MG63 (cell line): Measurements from ENCODE around the gene ENTPD5. TPM values are rescaled to one million over a fixed set of nuclear protein-coding genes. Genes with fewer than 3 reads are reported as not detected.

Source experiments
- DNase-seq: peaks from one replicate; pipeline ENCODE4 v3.0.0-alpha.2; 2020
- H3K27me3 ChIP-seq: fragments of 250-450 bp; sonication (Bioruptor Pico); 2 replicates; pipeline ENCODE4 v1.5.1; 2020; ENCODE audit warnings: mild to moderate bottlenecking, moderate library complexity
- H3K36me3 ChIP-seq: fragments of 250-450 bp; sonication (Bioruptor Pico); 2 replicates; pipeline ENCODE4 v1.5.1; 2020; ENCODE audit warnings: mild to moderate bottlenecking, moderate library complexity
- H3K4me3 ChIP-seq: fragments of 250-450 bp; sonication (Bioruptor Pico); 2 replicates; pipeline ENCODE4 v1.5.1; 2020; ENCODE audit warnings: mild to moderate bottlenecking, moderate library complexity
- H3K9me3 ChIP-seq: fragments of 250-450 bp; sonication (Bioruptor Pico); 2 replicates; pipeline ENCODE4 v1.5.1; 2020; ENCODE audit warnings: mild to moderate bottlenecking, moderate library complexity
- total RNA-seq: library from RNA; depleted of rRNA; stranded (reverse); fragments of >200 nt; shearing (Covaris generic); gene quantifications from 2 replicates; pipeline ENCODE4 v1.2.3, GENCODE V29; 2014; ENCODE audit warnings: low replicate concordance; rRNA removed

Gene ENTPD5, protein sequence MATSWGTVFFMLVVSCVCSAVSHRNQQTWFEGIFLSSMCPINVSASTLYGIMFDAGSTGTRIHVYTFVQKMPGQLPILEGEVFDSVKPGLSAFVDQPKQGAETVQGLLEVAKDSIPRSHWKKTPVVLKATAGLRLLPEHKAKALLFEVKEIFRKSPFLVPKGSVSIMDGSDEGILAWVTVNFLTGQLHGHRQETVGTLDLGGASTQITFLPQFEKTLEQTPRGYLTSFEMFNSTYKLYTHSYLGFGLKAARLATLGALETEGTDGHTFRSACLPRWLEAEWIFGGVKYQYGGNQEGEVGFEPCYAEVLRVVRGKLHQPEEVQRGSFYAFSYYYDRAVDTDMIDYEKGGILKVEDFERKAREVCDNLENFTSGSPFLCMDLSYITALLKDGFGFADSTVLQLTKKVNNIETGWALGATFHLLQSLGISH
- total RNA-seq: 1.2 and 4.5 TPM in 2 replicates

DNA sequence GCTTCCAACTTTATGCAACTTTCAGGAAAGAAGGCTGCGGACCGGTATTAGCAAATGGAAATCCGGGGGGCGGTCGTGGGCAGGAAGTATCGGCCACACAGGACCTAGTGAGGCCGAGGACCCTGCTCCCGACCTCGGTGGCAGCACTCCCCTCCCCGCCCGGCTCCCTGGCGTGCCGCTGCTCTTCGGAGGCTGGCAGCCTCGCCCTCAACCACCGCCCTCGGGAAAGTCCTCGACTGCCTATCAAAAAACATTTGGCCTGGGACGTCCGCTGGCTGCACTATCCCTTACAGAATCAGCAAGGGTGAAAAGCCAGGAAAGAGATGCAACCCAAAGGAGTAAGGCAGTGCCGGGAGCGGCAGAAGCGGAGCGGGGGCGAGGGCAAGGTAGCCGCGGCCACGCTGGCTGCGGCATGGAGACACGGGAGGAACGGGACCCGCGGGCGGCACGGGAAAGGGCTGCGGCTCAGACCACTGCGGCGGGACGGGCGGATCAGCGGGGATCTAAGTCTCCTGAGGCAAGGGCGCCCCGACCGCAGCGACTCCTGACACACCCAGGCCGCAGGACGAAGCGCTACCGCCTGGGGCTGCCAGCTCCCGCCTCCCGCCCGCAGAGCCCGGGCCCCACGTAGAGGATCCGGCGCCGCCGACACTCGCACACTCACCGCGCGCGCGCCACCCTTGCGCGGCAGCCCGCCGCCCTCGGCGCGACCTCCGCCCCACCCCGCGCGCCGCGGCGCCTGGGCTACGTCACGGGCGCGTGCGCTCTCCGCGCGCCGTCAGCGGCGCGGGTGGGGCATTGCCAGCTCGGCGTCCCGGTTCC, at the start of gene ENTPD5, which contains the start of gene BBOF1:
Gene ENTPD5, minus strand, starts transcription at position 703 of the 822 bp plus-strand sequence. CDS start 31,186 bp downstream, outside the sequence.
Gene BBOF1, plus strand, starts transcription at position 764 of the 822 bp plus-strand sequence. CDS start 130 bp downstream, outside the sequence.
- Histone ChIP-seq H3K4me3 (peak within 1 kb of the TSS; percentile 86), H3K36me3 (no peaks in the 10 kb centered on the region), H3K27me3 (no peaks in the 10 kb centered on the region), H3K9me3 (no peaks in the 10 kb centered on the region)
- DNase-seq: peak; percentile 83

DNA sequence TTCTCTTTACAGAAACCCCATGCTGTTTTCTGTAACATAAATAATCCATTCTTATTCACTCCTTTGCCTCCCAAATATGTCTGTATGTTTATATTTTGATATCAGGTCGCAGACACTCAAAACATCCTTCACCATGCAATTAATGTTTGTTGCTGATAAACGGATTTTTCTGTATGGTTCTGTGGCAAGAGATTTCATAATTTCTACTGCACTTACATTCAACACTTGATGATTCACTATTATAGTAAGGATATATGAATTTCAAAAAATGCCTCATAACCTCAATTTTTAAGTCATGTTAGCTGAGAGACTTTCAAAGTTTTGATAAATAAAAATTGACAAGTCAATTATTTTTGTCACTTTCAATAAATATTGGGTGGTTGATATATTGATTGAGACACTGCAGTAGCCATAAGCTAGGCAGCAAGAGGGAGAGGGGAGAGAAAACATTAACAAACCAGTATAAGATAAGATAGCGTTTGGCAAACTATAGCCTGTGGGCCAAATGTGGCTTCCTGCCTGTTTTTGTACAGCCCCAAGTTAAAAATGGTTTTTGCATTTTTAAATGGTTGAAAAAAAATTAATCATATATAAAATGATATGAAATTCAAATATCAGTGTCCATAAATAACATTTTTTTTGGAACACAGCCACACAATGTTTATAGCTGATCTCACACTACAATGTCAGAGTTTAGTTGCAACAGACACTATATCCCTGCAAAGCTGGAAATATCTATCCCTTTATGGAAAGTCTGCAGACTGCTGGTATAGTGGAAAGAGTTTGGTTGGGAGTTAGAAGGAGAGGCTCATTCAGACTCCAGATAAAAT, 46.9 kb upstream of the ENTPD5 start:
- DNase-seq: no peak

DNA sequence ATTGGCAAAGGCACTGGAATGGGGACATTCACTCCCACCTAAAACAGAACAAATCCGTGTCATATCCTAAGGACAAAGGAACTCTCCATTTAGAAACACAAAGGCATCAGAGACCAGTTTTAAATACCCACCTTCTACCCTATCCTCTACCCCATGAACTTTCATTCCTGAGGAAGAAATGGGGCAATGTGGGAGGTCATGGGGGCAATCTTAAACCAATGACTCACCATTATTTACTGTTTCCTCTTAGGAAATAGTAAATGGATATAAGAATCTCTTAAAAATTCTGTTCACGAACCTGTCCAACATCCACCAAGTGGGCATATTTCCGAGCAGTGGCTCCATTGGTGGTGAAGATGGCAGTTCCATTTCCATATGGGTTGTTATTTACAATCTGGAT, 45.8 kb upstream of the ENTPD5 start:
- Histone ChIP-seq H3K9me3 (no peaks in the 10 kb centered on the region), H3K36me3 (no peaks in the 10 kb centered on the region), H3K4me3 (no peak overlapping the region), H3K27me3 (no peaks in the 10 kb centered on the region)
- no peak for DNase-seq

More for the DNA sequence above, 46.9 kb upstream of the ENTPD5 start:
- Histone ChIP-seq H3K27me3 (no peaks in the 10 kb centered on the region), H3K4me3 (no peak overlapping the region), H3K36me3 (no peaks in the 10 kb centered on the region), H3K9me3 (no peaks in the 10 kb centered on the region)

DNA sequence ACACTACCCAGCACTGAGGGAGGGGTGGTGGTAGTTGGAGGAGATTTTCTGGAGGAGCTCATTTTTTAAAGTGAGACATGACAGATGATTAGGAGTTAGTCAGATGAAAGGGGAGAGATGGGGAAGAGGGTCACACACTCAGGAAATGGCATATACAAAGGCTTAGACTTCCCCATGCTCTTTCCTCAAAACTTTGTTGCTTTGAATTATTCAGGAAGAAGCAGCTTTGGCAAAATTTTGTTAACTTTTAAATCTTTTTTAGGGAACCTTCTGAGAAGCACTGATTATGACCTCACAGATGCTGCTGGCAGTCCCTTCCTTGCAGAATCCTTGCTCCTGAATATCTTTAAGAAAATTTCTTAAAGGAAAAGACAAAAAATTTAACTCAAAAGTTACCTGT, 45.3 kb upstream of the ENTPD5 start:
- Histone ChIP-seq H3K9me3 (no peaks in the 10 kb centered on the region), H3K36me3 (no peaks in the 10 kb centered on the region), H3K4me3 (no peak overlapping the region), H3K27me3 (no peaks in the 10 kb centered on the region)
- DNase-seq: no peak

DNA sequence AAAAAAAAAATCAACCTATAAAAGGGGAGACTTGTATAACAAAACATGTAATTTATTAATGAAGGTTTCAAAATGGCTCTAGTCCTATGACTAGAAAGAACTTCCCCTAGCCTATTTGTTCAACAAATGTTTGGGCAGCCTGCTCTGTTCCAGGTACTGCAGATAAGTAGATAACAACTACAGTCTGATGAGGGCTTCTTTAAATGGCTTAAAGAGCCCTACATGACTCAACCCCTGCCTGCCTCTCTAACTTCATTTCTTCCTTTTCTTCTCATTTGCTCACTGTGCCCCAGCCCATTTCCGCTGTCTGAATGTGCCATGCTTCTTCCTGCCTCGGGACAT, 43.7 kb upstream of the ENTPD5 start:
- peak; percentile 47 for DNase-seq
- H3K4me3 ChIP-seq: no peak overlapping the region
- no peaks in the 10 kb centered on the region for H3K9me3 ChIP-seq
- H3K36me3 ChIP-seq: no peaks in the 10 kb centered on the region
- H3K27me3 ChIP-seq: no peaks in the 10 kb centered on the region

DNA sequence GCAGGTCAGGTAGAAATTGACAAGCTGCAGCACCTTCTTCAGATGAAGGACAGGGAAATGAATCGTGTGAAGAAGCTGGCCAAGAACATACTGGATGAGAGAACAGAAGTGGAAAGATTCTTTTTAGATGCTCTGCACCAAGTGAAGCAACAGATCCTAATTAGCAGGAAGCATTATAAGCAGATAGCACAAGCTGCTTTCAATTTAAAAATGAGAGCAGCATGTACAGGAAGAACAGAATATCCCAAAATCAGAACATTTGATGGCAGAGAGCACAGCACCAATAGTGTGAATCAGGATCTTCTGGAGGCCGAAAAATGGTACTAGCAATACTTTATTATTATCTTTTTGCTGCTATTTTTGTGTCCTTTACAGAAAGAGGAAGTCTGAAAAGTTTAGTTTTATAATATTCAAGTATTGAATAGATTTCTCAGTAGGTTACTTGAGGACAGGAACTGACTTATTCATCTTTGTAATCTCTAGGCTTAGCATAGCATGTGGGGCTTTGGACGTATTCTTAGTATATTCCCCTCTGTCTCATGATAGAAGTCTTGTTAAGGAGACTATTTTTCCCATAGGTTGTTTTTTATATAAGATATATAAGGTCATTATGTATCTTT, 30.9 kb upstream of the ENTPD5 start:
- Histone ChIP-seq H3K9me3 (no peaks in the 10 kb centered on the region), H3K36me3 (no peaks in the 10 kb centered on the region), H3K4me3 (no peak overlapping the region), H3K27me3 (no peaks in the 10 kb centered on the region)
- no peak for DNase-seq

DNA sequence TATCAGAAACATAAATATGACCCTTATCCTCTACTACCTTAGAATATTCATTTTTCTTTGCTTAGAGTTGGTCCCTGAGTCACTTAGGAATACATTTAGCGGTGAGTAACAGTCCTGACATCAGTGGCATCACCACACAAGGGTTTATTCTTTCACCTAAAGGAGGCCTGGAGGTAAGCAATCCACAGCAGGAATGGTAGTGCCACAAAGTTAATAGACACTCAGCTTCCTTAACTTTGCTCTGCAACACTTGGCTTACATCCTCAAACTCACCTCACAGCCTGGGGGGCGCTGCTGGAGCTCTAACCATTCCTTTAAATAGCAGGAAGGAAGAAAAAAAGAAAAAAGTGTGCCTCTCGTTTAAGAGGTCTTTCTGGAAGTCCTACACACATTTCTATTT, 29.2 kb upstream of the ENTPD5 start:
- H3K4me3 ChIP-seq: no peak overlapping the region
- H3K9me3 ChIP-seq: no peaks in the 10 kb centered on the region
- H3K36me3 ChIP-seq: no peaks in the 10 kb centered on the region
- H3K27me3 ChIP-seq: no peaks in the 10 kb centered on the region
- DNase-seq: no peak

DNA sequence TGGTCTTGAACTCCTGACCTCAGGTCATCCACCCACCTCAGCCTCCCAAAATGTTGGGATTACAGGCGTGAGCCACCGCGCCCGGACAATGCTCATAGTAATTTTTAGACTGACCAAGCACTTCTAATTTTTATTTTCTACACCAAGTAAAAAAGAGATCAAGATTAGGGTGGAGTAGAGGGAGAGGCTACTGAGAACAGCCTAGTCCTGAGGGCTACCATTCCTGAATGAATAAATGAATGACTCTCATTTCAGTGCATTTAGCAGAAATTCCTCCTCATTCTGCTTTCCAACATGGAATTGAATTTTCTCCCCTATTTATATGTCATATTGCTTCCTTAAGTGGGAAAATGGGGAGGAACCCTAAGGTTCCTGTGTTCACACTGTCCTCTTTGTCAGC, 26.4 kb upstream of the ENTPD5 start:
- Histone ChIP-seq H3K27me3 (no peaks in the 10 kb centered on the region), H3K4me3 (no peak overlapping the region), H3K9me3 (no peaks in the 10 kb centered on the region), H3K36me3 (no peaks in the 10 kb centered on the region)
- no peak for DNase-seq

DNA sequence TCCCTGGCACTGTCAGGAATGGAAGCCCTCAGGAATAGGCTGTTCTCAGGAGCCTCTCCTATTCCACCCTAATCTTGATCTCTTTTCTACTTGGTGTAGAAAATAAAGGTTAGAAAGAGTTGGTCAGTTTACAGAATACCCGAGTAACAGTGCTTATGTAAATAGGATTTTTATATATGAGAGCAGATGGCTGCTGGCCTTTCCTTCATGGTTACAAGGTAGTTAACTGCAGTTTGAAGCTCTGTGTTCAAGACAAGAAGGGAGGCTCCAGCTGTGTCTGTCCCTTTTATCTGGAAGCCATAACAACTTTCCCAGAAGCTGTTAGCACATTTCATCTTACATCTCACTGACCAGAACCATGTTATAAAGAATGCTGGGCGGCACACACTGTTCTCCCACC, 23.2 kb upstream of the ENTPD5 start:
- no peaks in the 10 kb centered on the region for H3K36me3 ChIP-seq
- no peaks in the 10 kb centered on the region for H3K9me3 ChIP-seq
- DNase-seq: no peak
- no peaks in the 10 kb centered on the region for H3K27me3 ChIP-seq
- no peak overlapping the region for H3K4me3 ChIP-seq

DNA sequence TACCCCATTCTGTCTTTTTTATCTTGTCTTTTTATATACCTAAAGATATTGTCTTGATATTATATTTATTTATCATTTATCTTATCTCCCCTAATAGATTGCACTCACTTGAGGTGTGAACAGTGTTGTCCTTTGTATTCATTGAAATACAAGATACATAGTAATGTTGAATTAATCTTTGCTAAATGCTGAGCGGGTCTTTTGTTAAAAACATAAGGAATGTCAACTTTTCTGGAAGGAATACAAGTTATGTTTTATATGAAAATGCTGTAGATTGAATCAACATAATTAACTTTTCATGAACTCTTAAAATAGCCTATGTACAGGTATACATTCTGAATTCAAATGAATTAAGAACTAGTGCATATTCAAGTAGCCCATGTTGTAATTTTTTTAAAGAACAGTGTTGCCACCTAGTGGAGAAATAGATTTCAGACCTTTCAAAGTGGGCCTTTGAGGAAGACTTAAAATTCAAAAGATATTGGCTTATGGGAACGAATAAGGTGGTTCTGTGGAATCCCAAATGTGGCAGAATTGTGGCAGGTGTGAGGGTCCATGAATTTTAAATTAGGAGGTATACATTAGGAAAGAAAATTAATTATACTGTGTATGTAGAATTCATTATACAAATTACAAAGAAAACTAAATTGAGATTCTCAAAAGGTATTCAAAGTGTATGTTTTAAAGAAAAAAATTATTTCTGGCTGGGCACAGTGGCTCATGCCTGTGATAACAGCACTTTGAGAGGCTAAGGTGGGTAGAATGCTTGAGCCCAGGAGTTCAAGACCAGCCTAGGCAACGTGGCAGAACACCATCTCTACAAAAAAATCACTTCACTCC, 19.2 kb upstream of the ENTPD5 start:
- Histone ChIP-seq H3K9me3 (no peaks in the 10 kb centered on the region), H3K36me3 (no peaks in the 10 kb centered on the region), H3K27me3 (no peaks in the 10 kb centered on the region), H3K4me3 (no peak overlapping the region)
- DNase-seq: no peak

DNA sequence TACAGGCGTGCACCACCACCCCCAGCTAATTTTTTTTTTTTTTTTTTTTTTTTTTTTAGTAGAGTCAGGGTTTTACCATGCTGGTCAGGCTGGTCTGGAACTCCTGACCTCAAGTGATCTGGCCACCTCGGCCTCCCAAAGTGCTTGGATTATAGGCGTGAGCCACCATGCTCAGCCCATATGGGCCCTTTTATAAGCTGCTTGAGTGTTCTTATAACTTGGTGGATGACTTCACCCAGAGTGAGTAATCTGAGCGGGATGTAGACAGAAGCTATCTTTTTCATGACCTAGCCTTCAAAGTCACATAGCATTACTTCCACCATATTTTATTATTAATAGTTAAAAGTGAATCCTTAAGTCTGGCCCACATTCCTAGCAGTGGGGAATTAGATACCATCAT, 16.5 kb upstream of the ENTPD5 start:
- H3K36me3 ChIP-seq: no peaks in the 10 kb centered on the region
- no peak for DNase-seq

DNA sequence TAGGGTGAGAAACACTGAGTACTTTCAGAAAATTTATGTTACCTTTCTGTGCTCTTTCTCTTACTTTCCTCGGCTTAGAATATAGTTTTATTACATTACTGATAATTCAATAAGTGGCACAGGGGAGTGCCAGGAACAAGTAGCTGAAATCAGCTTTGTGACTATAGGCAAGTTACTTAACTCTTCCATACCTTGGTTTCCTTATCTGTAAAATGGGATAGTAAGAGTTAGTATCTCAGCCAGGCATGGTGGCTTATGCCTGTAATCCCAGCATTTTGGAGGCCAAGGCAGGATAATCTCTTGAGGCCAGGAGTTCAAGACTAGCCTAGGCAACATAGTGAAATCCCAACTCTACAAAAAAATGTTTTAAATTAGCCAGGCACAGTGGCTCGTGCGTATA, 15.5 kb upstream of the ENTPD5 start:
- Histone ChIP-seq H3K27me3 (no peaks in the 10 kb centered on the region), H3K36me3 (no peaks in the 10 kb centered on the region), H3K4me3 (no peak overlapping the region), H3K9me3 (no peaks in the 10 kb centered on the region)
- DNase-seq: no peak

More for the DNA sequence above, 16.5 kb upstream of the ENTPD5 start:
- Histone ChIP-seq H3K4me3 (no peak overlapping the region), H3K27me3 (no peaks in the 10 kb centered on the region), H3K9me3 (no peaks in the 10 kb centered on the region)

DNA sequence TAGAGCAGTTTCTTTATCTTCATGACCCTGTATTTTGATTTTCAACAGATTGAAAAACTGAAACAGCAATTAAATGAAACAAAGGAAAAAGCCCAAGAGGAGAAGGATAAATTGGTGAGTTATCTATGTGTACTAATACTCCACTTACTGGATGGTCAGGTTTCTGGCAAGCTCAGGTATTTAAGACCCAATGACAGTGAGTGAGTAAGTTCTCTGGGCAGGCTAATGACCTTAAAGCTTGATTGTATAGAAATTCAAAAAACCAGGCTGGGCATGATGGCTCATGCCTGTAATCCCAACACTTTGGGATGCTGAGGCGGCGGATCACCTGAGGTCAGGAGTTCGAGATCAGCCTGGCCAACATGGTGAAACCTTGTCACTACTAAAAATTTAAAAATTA, 10.0 kb upstream of the ENTPD5 start:
- DNase-seq: no peak
- Histone ChIP-seq H3K9me3 (no peaks in the 10 kb centered on the region), H3K27me3 (no peaks in the 10 kb centered on the region), H3K4me3 (no peak overlapping the region), H3K36me3 (no peaks in the 10 kb centered on the region)

DNA sequence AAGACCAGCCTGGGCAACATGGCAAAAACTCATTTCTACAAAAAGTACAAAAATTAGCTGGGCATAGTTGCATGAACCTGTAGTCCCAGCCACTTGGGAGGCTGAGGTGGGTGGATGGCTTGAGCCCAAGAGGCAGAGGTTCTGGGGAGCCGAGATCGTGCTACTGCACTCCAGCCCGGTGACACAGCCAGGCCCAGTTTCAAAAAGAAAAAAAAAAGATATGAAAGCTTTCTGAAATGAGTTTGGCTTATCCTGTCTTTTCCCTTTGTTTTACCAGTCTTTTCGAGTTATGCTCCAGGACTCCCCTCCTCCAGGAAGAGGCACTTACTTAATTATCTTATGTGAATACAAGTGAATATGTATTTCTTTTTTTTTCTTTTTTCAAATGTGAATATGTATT, 3.3 kb upstream of the ENTPD5 start:
- no peak overlapping the region for H3K4me3 ChIP-seq
- no peaks in the 10 kb centered on the region for H3K9me3 ChIP-seq
- H3K27me3 ChIP-seq: no peaks in the 10 kb centered on the region
- DNase-seq: no peak
- no peaks in the 10 kb centered on the region for H3K36me3 ChIP-seq

DNA sequence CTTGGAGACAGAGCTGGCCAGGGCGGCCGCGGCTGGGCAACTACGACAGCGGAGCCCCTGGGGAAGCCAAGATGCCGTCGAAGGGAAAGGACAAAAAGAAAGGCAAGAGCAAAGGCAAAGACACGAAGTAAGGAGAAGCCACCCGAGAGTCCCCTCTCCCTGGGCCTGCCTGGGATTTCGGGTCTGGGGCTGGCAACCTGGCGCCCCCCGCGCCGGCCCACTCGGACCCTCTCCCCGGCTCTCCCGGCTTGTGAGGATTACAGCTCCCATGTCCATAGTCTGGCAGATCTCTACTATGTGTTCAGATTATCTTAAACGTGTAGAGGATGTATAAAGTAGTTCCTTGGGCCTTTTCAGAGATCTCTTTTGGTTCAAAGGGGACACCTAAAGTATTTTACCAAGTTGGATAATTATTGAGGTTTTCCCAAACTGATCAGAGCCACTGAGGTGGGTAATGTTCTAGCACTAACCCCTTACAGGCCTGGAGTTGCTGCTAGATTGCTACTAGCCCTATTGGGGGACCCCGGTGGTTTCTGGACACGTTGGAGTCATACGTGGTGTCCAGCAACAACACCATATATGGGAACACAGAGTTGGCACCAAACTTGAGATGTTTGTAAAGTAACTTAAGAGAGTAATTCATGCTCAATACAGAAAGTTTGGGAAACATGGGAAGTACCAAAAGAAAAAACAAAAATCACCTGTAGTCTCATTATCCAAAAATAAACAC, 485 bp upstream of the ENTPD5 start:
- no peaks in the 10 kb centered on the region for H3K9me3 ChIP-seq

More for the DNA sequence above, 485 bp upstream of the ENTPD5 start:
- Histone ChIP-seq H3K36me3 (no peaks in the 10 kb centered on the region), H3K27me3 (no peaks in the 10 kb centered on the region), H3K4me3 (peak overlapping the region; percentile 86)
- no peak for DNase-seq
